ENCODE data around the gene NKAIN4. TPM values are rescaled to one million over a fixed set of nuclear protein-coding genes. Genes with fewer than 3 reads are reported as not detected.

NKAIN4 gene
- total RNA-seq, 1 donor from 2014 or later, result 0.60 TPM

DNA sequence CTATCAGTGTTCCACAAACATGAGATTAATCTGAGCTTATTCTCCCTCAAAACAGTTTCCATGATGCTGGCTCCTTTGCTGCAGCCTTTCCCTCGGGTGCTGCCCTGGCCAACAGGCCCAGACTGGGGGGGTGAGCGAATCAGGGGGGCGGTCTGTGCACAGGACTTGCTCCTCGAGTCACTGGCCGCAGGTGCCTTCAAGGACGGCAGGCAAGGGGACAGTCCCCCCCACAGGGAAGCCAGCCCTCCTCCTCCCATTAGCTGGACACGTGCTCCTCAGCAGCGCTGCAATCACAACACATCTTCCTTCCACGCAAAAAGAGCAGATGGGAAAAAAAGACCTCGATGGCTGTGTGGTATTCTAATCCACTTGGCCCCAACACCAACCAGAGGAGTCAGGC is 48.4 kb downstream of the NKAIN4 start:
- no peak for DNase-seq (ENCODE audit: low spot score, unreplicated experiment)

DNA sequence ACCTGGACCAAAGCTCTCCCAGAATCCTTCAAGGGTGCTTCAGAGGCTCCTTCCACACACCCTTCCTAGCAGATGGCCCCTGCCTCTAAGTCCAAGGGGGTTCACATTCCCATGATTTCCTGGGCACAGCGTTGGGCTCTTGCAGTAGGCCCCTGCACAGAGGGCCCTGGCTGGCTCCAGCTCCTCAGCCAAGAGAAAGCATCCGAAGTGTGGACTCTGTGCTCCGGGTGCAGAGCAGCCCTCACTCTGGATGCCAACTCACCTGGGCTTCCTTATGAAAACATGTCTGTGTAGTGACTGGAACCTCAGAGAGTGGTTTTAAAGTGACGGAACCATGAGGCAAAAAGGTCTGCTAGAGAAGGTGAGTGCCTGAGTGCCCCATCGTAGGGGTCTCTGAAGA is 49.9 kb downstream of the NKAIN4 start:
- Mint-ChIP-seq H3K27ac (peak overlapping the region; percentile 41), H3K9me3 (ENCODE audit: low read depth) (no peaks in the 10 kb centered on the region), H3K36me3 (ENCODE audit: insufficient read depth) (peaks cover 16% of the 10 kb centered on the region), H3K4me1 (ENCODE audit: low read depth) (peaks cover 3% of the 10 kb centered on the region), H3K4me3 (ENCODE audit: low read depth) (no peak overlapping the region), H3K27me3 (no peaks in the 10 kb centered on the region)
- no peak for DNase-seq (ENCODE audit: low spot score, unreplicated experiment)
- TF ChIP-seq, protein P1, sequence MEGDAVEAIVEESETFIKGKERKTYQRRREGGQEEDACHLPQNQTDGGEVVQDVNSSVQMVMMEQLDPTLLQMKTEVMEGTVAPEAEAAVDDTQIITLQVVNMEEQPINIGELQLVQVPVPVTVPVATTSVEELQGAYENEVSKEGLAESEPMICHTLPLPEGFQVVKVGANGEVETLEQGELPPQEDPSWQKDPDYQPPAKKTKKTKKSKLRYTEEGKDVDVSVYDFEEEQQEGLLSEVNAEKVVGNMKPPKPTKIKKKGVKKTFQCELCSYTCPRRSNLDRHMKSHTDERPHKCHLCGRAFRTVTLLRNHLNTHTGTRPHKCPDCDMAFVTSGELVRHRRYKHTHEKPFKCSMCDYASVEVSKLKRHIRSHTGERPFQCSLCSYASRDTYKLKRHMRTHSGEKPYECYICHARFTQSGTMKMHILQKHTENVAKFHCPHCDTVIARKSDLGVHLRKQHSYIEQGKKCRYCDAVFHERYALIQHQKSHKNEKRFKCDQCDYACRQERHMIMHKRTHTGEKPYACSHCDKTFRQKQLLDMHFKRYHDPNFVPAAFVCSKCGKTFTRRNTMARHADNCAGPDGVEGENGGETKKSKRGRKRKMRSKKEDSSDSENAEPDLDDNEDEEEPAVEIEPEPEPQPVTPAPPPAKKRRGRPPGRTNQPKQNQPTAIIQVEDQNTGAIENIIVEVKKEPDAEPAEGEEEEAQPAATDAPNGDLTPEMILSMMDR (IDR thresholded peaks at IDR 0.05; ENCODE audit: unreplicated experiment), result no peak

More for the DNA sequence above, 48.4 kb downstream of the NKAIN4 start:
- peak overlapping the region; percentile 18 for H3K27ac Mint-ChIP-seq
- no peaks in the 10 kb centered on the region for H3K4me1 Mint-ChIP-seq (ENCODE audit: low read depth)
- peaks cover 19% of the 10 kb centered on the region for H3K36me3 Mint-ChIP-seq (ENCODE audit: insufficient read depth)
- no peak overlapping the region for H3K4me3 Mint-ChIP-seq (ENCODE audit: low read depth)
- TF ChIP-seq, protein P1 (IDR thresholded peaks at IDR 0.05; ENCODE audit: unreplicated experiment), result no peak
- H3K27me3 Mint-ChIP-seq, result no peaks in the 10 kb centered on the region
- no peaks in the 10 kb centered on the region for H3K9me3 Mint-ChIP-seq (ENCODE audit: low read depth)

DNA sequence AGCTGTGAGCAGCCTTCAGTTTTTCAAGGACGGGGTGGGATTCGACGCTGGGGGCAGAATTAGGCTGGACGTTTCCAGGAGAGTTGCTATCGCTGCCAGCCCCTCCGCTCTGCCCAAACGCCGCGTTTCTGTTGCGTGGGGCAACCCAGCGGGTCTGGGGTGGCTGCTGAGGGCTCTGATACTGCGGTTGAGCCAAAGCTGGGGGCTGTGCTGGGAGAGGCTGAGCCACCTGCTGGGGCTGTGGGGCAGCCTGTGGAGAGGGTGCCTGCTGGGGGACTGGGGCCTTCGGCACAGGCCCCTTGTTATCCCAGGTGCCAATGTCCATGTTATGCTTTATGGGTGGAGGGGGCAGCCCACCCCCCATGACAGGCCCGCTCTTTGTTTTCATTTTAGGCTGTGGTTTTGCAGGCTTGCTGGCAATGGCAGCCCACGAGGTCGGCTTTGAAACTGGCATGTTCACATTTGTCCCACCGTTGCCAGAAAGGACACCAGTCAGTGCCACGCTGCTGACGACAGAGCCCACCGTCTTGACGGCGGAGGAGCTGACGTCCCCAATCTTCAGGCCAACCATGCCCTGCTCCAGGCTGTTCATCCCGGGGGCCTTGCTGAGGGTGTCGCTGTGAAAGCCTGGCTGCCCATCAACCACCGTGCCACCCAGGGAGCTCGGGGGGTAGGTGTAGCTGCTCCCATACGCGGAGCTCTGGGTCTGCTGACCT is 51.3 kb downstream of the NKAIN4 start:
- Mint-ChIP-seq H3K9me3 (ENCODE audit: low read depth) (no peaks in the 10 kb centered on the region), H3K27me3 (no peaks in the 10 kb centered on the region), H3K4me3 (ENCODE audit: low read depth) (no peak overlapping the region), H3K36me3 (ENCODE audit: insufficient read depth) (peaks cover 17% of the 10 kb centered on the region), H3K27ac (no peak overlapping the region), H3K4me1 (ENCODE audit: low read depth) (peaks cover 17% of the 10 kb centered on the region)
- no peak for DNase-seq (ENCODE audit: low spot score, unreplicated experiment)
- TF ChIP-seq, protein P1 (IDR thresholded peaks at IDR 0.05; ENCODE audit: unreplicated experiment), result no peak

DNA sequence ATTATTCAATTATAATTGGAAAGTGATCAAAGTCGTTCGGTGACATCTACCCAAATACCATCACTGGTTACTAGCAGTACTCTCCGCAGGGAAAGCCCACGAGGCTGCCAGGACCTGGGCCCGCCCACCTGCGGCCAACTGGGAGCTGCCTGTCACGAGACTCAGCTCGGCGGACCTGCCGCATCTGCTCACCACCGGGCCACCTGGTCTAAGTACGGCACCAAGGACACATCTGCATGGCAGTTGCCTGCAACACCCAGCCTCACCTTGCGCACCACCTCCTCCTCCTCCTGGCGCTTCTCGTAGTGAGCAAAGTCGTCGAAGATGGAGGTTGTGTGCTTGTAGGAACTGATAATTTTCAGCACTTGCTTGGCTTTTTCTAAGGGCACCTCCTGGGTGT is 52.2 kb downstream of the NKAIN4 start:
- TF ChIP-seq, protein P1 (IDR thresholded peaks at IDR 0.05; ENCODE audit: unreplicated experiment), result no peak
- H3K4me3 Mint-ChIP-seq (ENCODE audit: low read depth), result no peak overlapping the region
- H3K9me3 Mint-ChIP-seq (ENCODE audit: low read depth), result no peaks in the 10 kb centered on the region
- H3K27me3 Mint-ChIP-seq, result no peaks in the 10 kb centered on the region
- H3K36me3 Mint-ChIP-seq (ENCODE audit: insufficient read depth), result peaks cover 13% of the 10 kb centered on the region
- H3K27ac Mint-ChIP-seq, result no peak overlapping the region
- H3K4me1 Mint-ChIP-seq (ENCODE audit: low read depth), result peaks cover 26% of the 10 kb centered on the region
- no peak for DNase-seq (ENCODE audit: low spot score, unreplicated experiment)

DNA sequence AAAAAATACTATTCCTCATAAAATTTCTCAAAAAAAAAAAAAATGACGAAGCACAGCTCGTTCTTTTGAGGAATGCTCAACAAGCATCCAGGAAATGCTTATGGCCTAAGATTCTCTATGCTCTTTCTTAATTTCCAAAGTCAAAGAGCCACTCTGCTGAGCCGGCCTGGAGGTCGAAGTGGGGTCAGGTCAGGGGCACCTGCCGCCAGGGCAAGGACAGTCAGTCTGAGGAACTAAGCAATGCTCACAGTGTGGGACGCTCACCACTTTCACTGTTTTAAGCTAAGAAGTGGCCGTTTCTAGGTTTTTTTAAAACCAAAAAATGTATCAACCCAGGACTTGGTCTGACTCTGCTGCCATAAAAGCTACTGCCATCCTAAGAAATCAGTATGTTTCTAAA is 55.7 kb downstream of the NKAIN4 start:
- TF ChIP-seq, protein P1 (IDR thresholded peaks at IDR 0.05; ENCODE audit: unreplicated experiment), result no peak
- no peaks in the 10 kb centered on the region for H3K9me3 Mint-ChIP-seq (ENCODE audit: low read depth)
- DNase-seq (ENCODE audit: low spot score, unreplicated experiment), result no peak
- H3K36me3 Mint-ChIP-seq (ENCODE audit: insufficient read depth), result peaks cover 24% of the 10 kb centered on the region
- H3K27me3 Mint-ChIP-seq, result no peaks in the 10 kb centered on the region
- peaks cover 43% of the 10 kb centered on the region for H3K4me1 Mint-ChIP-seq (ENCODE audit: low read depth)
- peak overlapping the region; percentile 91 for H3K27ac Mint-ChIP-seq
- H3K4me3 Mint-ChIP-seq (ENCODE audit: low read depth), result no peak overlapping the region

All from progenitor cell of endocrine pancreas (in vitro differentiated cells).